Heart left ventricle (tissue), 16 donors: Measurements from ENCODE around the gene PTK7. TPM values are rescaled to one million over a fixed set of nuclear protein-coding genes. Genes with fewer than 3 reads are reported as not detected.
"Not testable (repeated sequence)": the region's sequence is repeated elsewhere in the genome, so short reads cannot be mapped to it uniquely, and the experiment has no call there.

Experiments used
- ATAC-seq, 4 donors: fragments of 200-7000 bp; cut with Tn5 transposase; one replicate each; pipeline ENCODE4 v1.9.1; 2020 to 2022; ENCODE audit warnings: moderate library complexity in 4 of 4, mild to moderate bottlenecking in 3 of 4, moderate number of reproducible peaks in 1 of 4
- DNase-seq, 5 donors: peaks; one replicate each; pipeline ENCODE4 v3.0.0-alpha.2; 2020
- H3K27ac ChIP-seq, 12 donors: fragments of 200-600 bp; sonication (generic) in 4 of 12; one replicate each; pipeline versions ENCODE4 v1.5.0 to v1.8.0; 2016 to 2022; ENCODE audit warnings: mild to moderate bottlenecking in 2 of 12
- H3K27me3 ChIP-seq, 9 donors: fragments of 200-600 bp; sonication (generic) in 2 of 9; one replicate each; pipeline versions ENCODE4 v1.5.1 to v1.8.0; 2016 to 2022; ENCODE audit warnings: mild to moderate bottlenecking in 3 of 9
- H3K36me3 ChIP-seq, 9 donors: fragments of 200-600 bp; sonication (generic) in 2 of 9; one replicate each; pipeline versions ENCODE4 v1.5.0 to v1.8.0; 2018 to 2022; ENCODE audit warnings: mild to moderate bottlenecking in 2 of 9
- H3K4me1 ChIP-seq, 12 donors: fragments of 200-600 bp; sonication (generic) in 4 of 12; one replicate each; pipeline versions ENCODE4 v1.5.0 to v1.8.0; 2016 to 2022; ENCODE audit warnings: mild to moderate bottlenecking in 3 of 12
- H3K4me3 ChIP-seq, 12 donors: fragments of 200-600 bp; sonication (generic) in 4 of 12; one replicate each; pipeline versions ENCODE4 v1.5.0 to v1.8.0; 2017 to 2022; ENCODE audit warnings: mild to moderate bottlenecking in 9 of 12, moderate library complexity in 4 of 12
- H3K9me3 ChIP-seq, 12 donors: fragments of 200-600 bp; sonication (generic) in 4 of 12; one replicate each; pipeline versions ENCODE4 v1.5.0 to v1.8.0; 2016 to 2022; ENCODE audit warnings: mild to moderate bottlenecking in 1 of 12
- POLR2A ChIP-seq, 2 donors: fragments of 450-650 bp; IDR thresholded peaks; one replicate each; pipeline ENCODE4 v1.6.1; 2017; ENCODE audit warnings: antibody characterized with exemption in 2 of 2, mild to moderate bottlenecking in 2 of 2, moderate library complexity in 2 of 2
- WGBS, 4 donors: extraction: QIAGEN DNeasy Blood & Tissue Kit in 2 of 4; methylation state at CpG; one replicate each; pipeline versions ENCODE4 v1.1.5 to v1.1.7; 2013 to 2018; 5-methylcytosine and 5-hydroxymethylcytosine counted together
- intact Hi-C, 10 donors: fragments of 100-400 bp; cut with DNase I; formaldehyde crosslinking; loops; one replicate each; pipeline versions ENCODE4 v1.11.1 to v1.14.2; 2022
- polyA plus RNA-seq, 2 donors: library from polyadenylated mRNA; stranded (reverse); fragments of 200-250 nt; gene quantifications; one replicate each; pipeline ENCODE4 v1.2.3, GENCODE V29; 2013
- total RNA-seq, 9 donors: library from RNA; depleted of rRNA in 2 of 9; stranded (reverse); fragments of >200 nt in 2 of 9; fragmentation: NEBNext Ultra II Directional in 3 of 9; extraction: Animal tissue kit (Norgen Biotek cat#: 25700) in 3 of 9; gene quantifications; one replicate each; pipeline versions ENCODE4 v1.1.0 to v1.2.4, GENCODE V29; 2016 to 2023
- TF ChIP-seq, protein P1 (sequence below), 12 donors: fragments of 200-600 bp; sonication (generic) in 4 of 12; IDR thresholded peaks; one replicate each; pipeline versions ENCODE4 v1.5.0 to v1.8.0; 2018 to 2022; ENCODE audit warnings: antibody characterized with exemption in 12 of 12, mild to moderate bottlenecking in 5 of 12
- donor health status: ischemic (EF 13 %, LVEDD 7.1; RV severe dilation, severe dysfunction).
- donor health status: healthy with polysubstance abuse.
- donor health status: DM: no; HTN: yes; CAD: no.
- donor health status: DM: no; HTN: no; CAD: no.
- donor health status: ischemic (EF 25% LVEDD 6.9; RV normal size, moderate dysfunction).
- donor health status: ischemic (EF 25% LVEDD 5.7; RV mildly dilated, moderate dysfunction).
- donor health status: healthy.
- donor health status: DM: yes; HTN: yes; CAD: no.
- donor health status: ischemic (EF 35%, LVEDD 5.7; RV mildly dilated, moderate dysfunction).
- donor health status: nonischemic (EF 11% LVEDD 7.7; RV severe dilation, severe dysfunction).
- donor health status: DM: yes; HTN: yes; CAD: no.
- donor health status: PGD.
- donor health status: ischemic (EF 29% LVEDD 5.4; RV normal size, mild dysfunction).
- donor health status: nonischemic (EF 23%, LVEDD 6.1; RV moderate dilation, normal function).

Gene PTK7
- total and polyA plus RNA-seq, 11 donors, result 1.4 to 10.4 (median 1.9) TPM

DNA sequence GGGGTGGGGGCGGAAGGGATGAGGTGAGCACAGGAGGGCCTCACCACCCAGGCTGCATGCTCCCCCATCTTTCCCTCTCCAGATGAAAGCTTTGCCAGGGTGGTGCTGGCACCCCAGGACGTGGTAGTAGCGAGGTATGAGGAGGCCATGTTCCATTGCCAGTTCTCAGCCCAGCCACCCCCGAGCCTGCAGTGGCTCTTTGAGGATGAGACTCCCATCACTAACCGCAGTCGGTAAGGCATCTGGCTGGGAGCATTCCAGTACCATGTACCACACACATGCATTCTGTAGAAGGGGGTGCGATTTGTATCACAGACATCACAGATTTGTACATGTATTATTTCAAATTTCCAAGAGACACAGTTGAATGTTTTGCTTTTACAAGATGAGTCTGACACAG is 54.3 kb downstream of the PTK7 start:
- intact Hi-C loops, result loop anchor here in 1 of 10 donors (10.0 kb wide), 1 partner anchor 56 kb away; the partner anchor contains the start of gene PTK7
- TF ChIP-seq POLR2A (IDR thresholded peaks at IDR 0.05), result no peak
- TF ChIP-seq, protein P1, sequence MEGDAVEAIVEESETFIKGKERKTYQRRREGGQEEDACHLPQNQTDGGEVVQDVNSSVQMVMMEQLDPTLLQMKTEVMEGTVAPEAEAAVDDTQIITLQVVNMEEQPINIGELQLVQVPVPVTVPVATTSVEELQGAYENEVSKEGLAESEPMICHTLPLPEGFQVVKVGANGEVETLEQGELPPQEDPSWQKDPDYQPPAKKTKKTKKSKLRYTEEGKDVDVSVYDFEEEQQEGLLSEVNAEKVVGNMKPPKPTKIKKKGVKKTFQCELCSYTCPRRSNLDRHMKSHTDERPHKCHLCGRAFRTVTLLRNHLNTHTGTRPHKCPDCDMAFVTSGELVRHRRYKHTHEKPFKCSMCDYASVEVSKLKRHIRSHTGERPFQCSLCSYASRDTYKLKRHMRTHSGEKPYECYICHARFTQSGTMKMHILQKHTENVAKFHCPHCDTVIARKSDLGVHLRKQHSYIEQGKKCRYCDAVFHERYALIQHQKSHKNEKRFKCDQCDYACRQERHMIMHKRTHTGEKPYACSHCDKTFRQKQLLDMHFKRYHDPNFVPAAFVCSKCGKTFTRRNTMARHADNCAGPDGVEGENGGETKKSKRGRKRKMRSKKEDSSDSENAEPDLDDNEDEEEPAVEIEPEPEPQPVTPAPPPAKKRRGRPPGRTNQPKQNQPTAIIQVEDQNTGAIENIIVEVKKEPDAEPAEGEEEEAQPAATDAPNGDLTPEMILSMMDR (IDR thresholded peaks at IDR 0.05), result no peak
- DNase-seq (no peak), ATAC-seq (no peak)
- Histone ChIP-seq H3K4me3 (no peak overlapping the region), H3K9me3 (no peaks in the 10 kb centered on the region), H3K36me3 (no peaks in the 10 kb centered on the region), H3K27me3 (no peaks in the 10 kb centered on the region), H3K4me1 (peaks cover 0 to 10% (median 1%) of the 10 kb centered on the region in 12 donors), H3K27ac (no peak overlapping the region)
- whole genome bisulfite sequencing, 4 donors, result 90 to 95% (median 93%) methylated on average over 7 of the region's 7 CpGs

- not testable (repeated sequence) for H3K4me3 ChIP-seq, H3K27ac ChIP-seq, H3K27me3 ChIP-seq, H3K9me3 ChIP-seq, DNase-seq, ATAC-seq, H3K4me1 ChIP-seq, H3K36me3 ChIP-seq
- intact Hi-C loops, result loop anchor here in 1 of 10 donors (10.0 kb wide), 1 partner anchor 57 kb away; the partner anchor contains the start of gene PTK7
- 78 to 87% (median 82%) methylated on average over 5 of the region's 5 CpGs for WGBS, 4 donors
These were observed 55.3 kb downstream of the PTK7 start for GRCh38 chr6:43131379-43131778.

GRCh38 chr6:43138267-43138666 is 62.2 kb downstream of the PTK7 start:
- intact Hi-C loops, result loop anchor here in 1 of 10 donors (10.0 kb wide), 1 partner anchor 63 kb away; the partner anchor contains the start of gene PTK7

GRCh38 chr6:43139973-43140372 is 63.9 kb downstream of the PTK7 start:
- intact Hi-C loops, result loop anchor here in 8 of 10 donors (5.0 to 10.0 kb wide), 6 partner anchors 63 to 238 kb away; partner anchors contain the start of genes KLHDC3 (in 2 of the 8), MEA1 (in 2 of the 8) and PTK7 (in 2 of the 8)
- not testable (repeated sequence) for ATAC-seq, H3K9me3 ChIP-seq, H3K36me3 ChIP-seq, H3K4me3 ChIP-seq, H3K27me3 ChIP-seq, DNase-seq, H3K27ac ChIP-seq
- H3K4me1 ChIP-seq, result peaks cover 0 to 14% (median 11%) of the 10 kb centered on the region in 12 donors
- 91 to 94% (median 92%) methylated on average over 11 of the region's 11 CpGs for WGBS, 4 donors

More at GRCh38 chr6:43138267-43138666, 62.2 kb downstream of the PTK7 start:
- no peaks in the 10 kb centered on the region for H3K9me3 ChIP-seq
- DNase-seq, result no peak
- peaks cover 0 to 7% (median 4%) of the 10 kb centered on the region in 12 donors for H3K4me1 ChIP-seq
- no peak overlapping the region for H3K4me3 ChIP-seq
- no peaks in the 10 kb centered on the region for H3K27me3 ChIP-seq
- H3K27ac ChIP-seq, result no peak overlapping the region
- no peak for ATAC-seq
- TF ChIP-seq POLR2A (IDR thresholded peaks at IDR 0.05), result no peak
- TF ChIP-seq, protein P1 (IDR thresholded peaks at IDR 0.05), result no peak
- H3K36me3 ChIP-seq, result no peaks in the 10 kb centered on the region
- WGBS, 4 donors, result 95 to 99% (median 97%) methylated on average over 3 of the region's 3 CpGs

- DNase-seq (no peak), ATAC-seq (no peak)
- Histone ChIP-seq H3K9me3 (no peaks in the 10 kb centered on the region), H3K4me3 (no peak overlapping the region), H3K27me3 (no peaks in the 10 kb centered on the region), H3K4me1 (peaks cover 0 to 14% (median 11%) of the 10 kb centered on the region in 12 donors), H3K27ac (no peak overlapping the region), H3K36me3 (no peaks in the 10 kb centered on the region)
- WGBS, 4 donors, result 86 to 91% (median 90%) methylated on average over 16 of the region's 16 CpGs
- TF ChIP-seq POLR2A (IDR thresholded peaks at IDR 0.05), result no peak
- TF ChIP-seq, protein P1 (IDR thresholded peaks at IDR 0.05), result no peak
- intact Hi-C loops, result loop anchor here in 9 of 10 donors (2.0 to 5.0 kb wide), 9 partner anchors 25 to 241 kb away; partner anchors contain the start of genes KLHDC3 (in 2 of the 9), MEA1 (in 2 of the 9) and PTK7 (in 1 of the 9)
These were observed 65.5 kb downstream of the PTK7 start for GRCh38 chr6:43141644-43142043.
